Measurements from ENCODE around the gene ELMO3. TPM values are rescaled to one million over a fixed set of nuclear protein-coding genes. Genes with fewer than 3 reads are reported as not detected.

ELMO3 gene
- total and polyA plus RNA-seq, 2 of the 4 experiments (the other 2 are of a cell fraction): 0.36 to 1.6 TPM

DNA sequence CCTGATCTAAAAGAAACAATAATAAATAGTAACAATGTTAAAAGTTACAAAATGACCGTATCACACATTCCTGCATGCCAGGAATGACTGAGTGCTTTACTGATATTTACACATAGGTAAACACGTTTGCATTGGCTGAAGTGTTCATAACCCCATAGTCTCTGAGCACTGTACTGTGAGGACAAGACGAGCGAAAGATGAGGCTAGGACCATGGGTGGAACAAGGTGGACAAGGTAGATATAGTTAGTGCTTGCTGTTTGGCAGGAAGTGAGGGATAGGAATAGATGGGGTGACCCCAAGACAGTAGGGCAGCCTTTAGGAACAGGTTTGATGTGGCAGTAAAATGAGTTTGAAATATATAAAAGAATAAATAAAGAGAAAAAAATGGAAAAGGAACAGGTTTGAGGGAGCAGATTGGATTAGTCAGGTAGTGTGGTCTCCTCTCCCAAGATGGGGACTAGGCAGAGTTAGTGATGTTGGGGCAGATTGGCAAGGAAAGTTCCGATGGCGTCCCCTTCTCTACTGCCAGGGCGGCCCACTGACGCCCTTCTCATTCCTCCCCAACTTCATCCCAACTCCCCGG lies 7.4 kb upstream of the ELMO3 start:
- H3K9me3 ChIP-seq (ENCODE audit: control insufficient read depth, insufficient read depth, low read length): no peaks in the 10 kb centered on the region
- peak overlapping the region; percentile 34; the same call in 1 of the 2 replicates for H3K18ac ChIP-seq (ENCODE audit: low read depth, low read length)
- H3K4me1 ChIP-seq (ENCODE audit: control insufficient read depth, insufficient read depth, low read length): peaks cover 19% of the 10 kb centered on the region
- H4K20me1 ChIP-seq (ENCODE audit: insufficient read depth, low read length): peaks cover 23% of the 10 kb centered on the region
- intact Hi-C loops (cut with micrococcal nuclease) (no loop called here), dilution Hi-C loops (cut with HindIII; ENCODE audit: low sequenced_read_pairs, unreplicated experiment) (no loop called here), in situ Hi-C loops (cut with MboI; ENCODE audit: low sequenced_read_pairs) (no loop called here)
- H3K4me3 ChIP-seq (ENCODE audit: insufficient read depth, low read depth, low read length): peak overlapping the region; percentile 95
- H3K36me3 ChIP-seq (ENCODE audit: control insufficient read depth, insufficient read depth, low read length): peaks cover 31% of the 10 kb centered on the region
- peak overlapping the region; percentile 40 for H3K14ac ChIP-seq (replicated peaks; ENCODE audit: low read depth, low read length)
- H4K5ac ChIP-seq (ENCODE audit: low read depth, low read length): peak overlapping the region; percentile 50; the same call in 1 of the 2 replicates
- H3K79me1 ChIP-seq (ENCODE audit: low read depth in 1 of 2, low read length in 2 of 2): peaks cover 25 to 48% of the 10 kb centered on the region in 2 experiments
- H4K91ac ChIP-seq (ENCODE audit: insufficient read depth, low read depth, low read length): no peak overlapping the region
- peak overlapping the region; percentile 76 for H3K4ac ChIP-seq (ENCODE audit: low read depth, low read length)
- CTCF ChIA-PET: no interaction called here
- POLR2A ChIA-PET (ENCODE audit: unreplicated experiment): no interaction called here
- no peak for DNase-seq
- H3K9ac ChIP-seq (ENCODE audit: low read depth, low read length): 0 out of 2 replicates have a peak overlapping the region, but pooled peaks have one; percentile 24
- peak overlapping the region; percentile 58; the same call in 1 of the 2 replicates for H2BK120ac ChIP-seq (ENCODE audit: low read depth, low read length)
- H2AFZ ChIP-seq (replicated peaks; ENCODE audit: low read length, poor library complexity): peak overlapping the region; percentile 98
- peak overlapping the region; percentile 93 for H3K4me2 ChIP-seq (ENCODE audit: low read depth, low read length)
- no peak for ATAC-seq (ENCODE audit: low read depth)
- H3K27ac ChIP-seq (ENCODE audit: insufficient read depth, low read length): no peak overlapping the region
- H2AK9ac ChIP-seq (replicated peaks; ENCODE audit: low read depth, low read length, poor library complexity): peak overlapping the region; percentile 100
- H3K23ac ChIP-seq (ENCODE audit: low read depth, low read length): no peak overlapping the region
- peak overlapping the region; percentile 14 to 59; a peak in 3 of 4 replicates for H4K8ac ChIP-seq (ENCODE audit: low read depth in 2 of 2, low read length in 2 of 2)
- H2BK5ac ChIP-seq (ENCODE audit: low read depth, low read length, poor library complexity, severe bottlenecking): peak overlapping the region; percentile 64
- H3K56ac ChIP-seq (ENCODE audit: extremely low read depth, insufficient read depth, low read length): 0 out of 2 replicates have a peak overlapping the region, but pooled peaks have one; percentile 9
- 0% methylated on average over 2 of the region's 9 CpGs; no CpG with 5 or more reads in 1 of the 2 experiments for WGBS, 2 experiments (ENCODE audit: extremely low coverage in 2 of 2, insufficient read length in 1 of 2)
- peak overlapping the region; percentile 42; the same call in 1 of the 3 replicates for H2BK15ac ChIP-seq (ENCODE audit: low read depth, low read length)
- BruUV-seq (replicated peaks): no TSS peak
- peaks cover 26% of the 10 kb centered on the region for H3K9me1 ChIP-seq (ENCODE audit: insufficient read depth, low read length)
- peak overlapping the region; percentile 37; the same call in 1 of the 2 replicates for H2BK20ac ChIP-seq (ENCODE audit: low read depth, low read length)
- no peaks in the 10 kb centered on the region for H3K27me3 ChIP-seq (ENCODE audit: control insufficient read depth, insufficient read depth, low read length)
- peak overlapping the region; percentile 90; the same call in 1 of the 2 replicates for H2AK5ac ChIP-seq (ENCODE audit: low read depth, low read length)
- TF ChIP-seq SMC3 (IDR thresholded peaks at IDR 0.05; ENCODE audit: low read depth, low read length): no peak
- TF ChIP-seq RFX5 (IDR thresholded peaks at IDR 0.05; ENCODE audit: low read depth, low read length): no peak
- no peak for TF ChIP-seq MAFK (IDR thresholded peaks at IDR 0.05; ENCODE audit: low read depth, low read length)
- TF ChIP-seq, protein P1, sequence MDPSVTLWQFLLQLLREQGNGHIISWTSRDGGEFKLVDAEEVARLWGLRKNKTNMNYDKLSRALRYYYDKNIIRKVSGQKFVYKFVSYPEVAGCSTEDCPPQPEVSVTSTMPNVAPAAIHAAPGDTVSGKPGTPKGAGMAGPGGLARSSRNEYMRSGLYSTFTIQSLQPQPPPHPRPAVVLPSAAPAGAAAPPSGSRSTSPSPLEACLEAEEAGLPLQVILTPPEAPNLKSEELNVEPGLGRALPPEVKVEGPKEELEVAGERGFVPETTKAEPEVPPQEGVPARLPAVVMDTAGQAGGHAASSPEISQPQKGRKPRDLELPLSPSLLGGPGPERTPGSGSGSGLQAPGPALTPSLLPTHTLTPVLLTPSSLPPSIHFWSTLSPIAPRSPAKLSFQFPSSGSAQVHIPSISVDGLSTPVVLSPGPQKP (IDR thresholded peaks at IDR 0.05; ENCODE audit: borderline replicate concordance, low read depth, low read length): no peak
- TF ChIP-seq POLR2A (IDR thresholded peaks at IDR 0.05; ENCODE audit: low read depth, low read length): no peak
- TF ChIP-seq MXI1 (IDR thresholded peaks at IDR 0.05; ENCODE audit: borderline replicate concordance, low read depth, low read length): no peak
- TF ChIP-seq, protein P2, sequence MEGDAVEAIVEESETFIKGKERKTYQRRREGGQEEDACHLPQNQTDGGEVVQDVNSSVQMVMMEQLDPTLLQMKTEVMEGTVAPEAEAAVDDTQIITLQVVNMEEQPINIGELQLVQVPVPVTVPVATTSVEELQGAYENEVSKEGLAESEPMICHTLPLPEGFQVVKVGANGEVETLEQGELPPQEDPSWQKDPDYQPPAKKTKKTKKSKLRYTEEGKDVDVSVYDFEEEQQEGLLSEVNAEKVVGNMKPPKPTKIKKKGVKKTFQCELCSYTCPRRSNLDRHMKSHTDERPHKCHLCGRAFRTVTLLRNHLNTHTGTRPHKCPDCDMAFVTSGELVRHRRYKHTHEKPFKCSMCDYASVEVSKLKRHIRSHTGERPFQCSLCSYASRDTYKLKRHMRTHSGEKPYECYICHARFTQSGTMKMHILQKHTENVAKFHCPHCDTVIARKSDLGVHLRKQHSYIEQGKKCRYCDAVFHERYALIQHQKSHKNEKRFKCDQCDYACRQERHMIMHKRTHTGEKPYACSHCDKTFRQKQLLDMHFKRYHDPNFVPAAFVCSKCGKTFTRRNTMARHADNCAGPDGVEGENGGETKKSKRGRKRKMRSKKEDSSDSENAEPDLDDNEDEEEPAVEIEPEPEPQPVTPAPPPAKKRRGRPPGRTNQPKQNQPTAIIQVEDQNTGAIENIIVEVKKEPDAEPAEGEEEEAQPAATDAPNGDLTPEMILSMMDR (conservative IDR thresholded peaks at IDR 0.05; ENCODE audit: low read depth, low read length): no peak
- TF ChIP-seq RCOR1 (IDR thresholded peaks at IDR 0.05; ENCODE audit: insufficient replicate concordance, low read length): no peak
- TF ChIP-seq RAD21 (IDR thresholded peaks at IDR 0.05; ENCODE audit: low read length): no peak
- TF ChIP-seq, protein P3, sequence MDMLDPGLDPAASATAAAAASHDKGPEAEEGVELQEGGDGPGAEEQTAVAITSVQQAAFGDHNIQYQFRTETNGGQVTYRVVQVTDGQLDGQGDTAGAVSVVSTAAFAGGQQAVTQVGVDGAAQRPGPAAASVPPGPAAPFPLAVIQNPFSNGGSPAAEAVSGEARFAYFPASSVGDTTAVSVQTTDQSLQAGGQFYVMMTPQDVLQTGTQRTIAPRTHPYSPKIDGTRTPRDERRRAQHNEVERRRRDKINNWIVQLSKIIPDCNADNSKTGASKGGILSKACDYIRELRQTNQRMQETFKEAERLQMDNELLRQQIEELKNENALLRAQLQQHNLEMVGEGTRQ (IDR thresholded peaks at IDR 0.05; ENCODE audit: low read depth, low read length): no peak
- TF ChIP-seq BHLHE40 (IDR thresholded peaks at IDR 0.05; ENCODE audit: low read depth, low read length): no peak
- no peak for TF ChIP-seq FOS (IDR thresholded peaks at IDR 0.05; ENCODE audit: low read depth, low read length)
- no peak for TF ChIP-seq NFE2L2 (IDR thresholded peaks at IDR 0.05; ENCODE audit: low read depth, low read length)
- TF ChIP-seq CHD1 (IDR thresholded peaks at IDR 0.05; ENCODE audit: low read depth, low read length): no peak
- TF ChIP-seq CEBPB (IDR thresholded peaks at IDR 0.05; ENCODE audit: low read depth, low read length): no peak

Measured in IMR-90 (cell line).